Transverse colon (tissue), 3 donors: ENCODE results near the gene SART3.

Experiments used
- CTCF ChIP-seq, 5 experiments: fragments of 200-600 bp in 3 of 5; fragments of 450-650 bp in 2 of 5; sonication (generic) in 3 of 5; IDR thresholded peaks; 1 replicate in 2 of 5; 2 replicates in 3 of 5; pipeline ENCODE4 v1.5.1; 2016 to 2017; ENCODE audit warnings: antibody characterized with exemption in 5 of 5, inconsistent platforms in 3 of 5, mild to moderate bottlenecking in 2 of 5, moderate library complexity in 1 of 5
- EP300 ChIP-seq: sonication (generic); formaldehyde crosslinking; IDR thresholded peaks from one replicate; pipeline ENCODE4 v1.6.1; 2017; ENCODE audit warnings: antibody characterized with exemption, low read depth
- POLR2A ChIP-seq: fragments of 450-650 bp; IDR thresholded peaks from one replicate; pipeline ENCODE4 v1.6.1; 2016; ENCODE audit warnings: antibody characterized with exemption, mild to moderate bottlenecking, moderate library complexity

DNA sequence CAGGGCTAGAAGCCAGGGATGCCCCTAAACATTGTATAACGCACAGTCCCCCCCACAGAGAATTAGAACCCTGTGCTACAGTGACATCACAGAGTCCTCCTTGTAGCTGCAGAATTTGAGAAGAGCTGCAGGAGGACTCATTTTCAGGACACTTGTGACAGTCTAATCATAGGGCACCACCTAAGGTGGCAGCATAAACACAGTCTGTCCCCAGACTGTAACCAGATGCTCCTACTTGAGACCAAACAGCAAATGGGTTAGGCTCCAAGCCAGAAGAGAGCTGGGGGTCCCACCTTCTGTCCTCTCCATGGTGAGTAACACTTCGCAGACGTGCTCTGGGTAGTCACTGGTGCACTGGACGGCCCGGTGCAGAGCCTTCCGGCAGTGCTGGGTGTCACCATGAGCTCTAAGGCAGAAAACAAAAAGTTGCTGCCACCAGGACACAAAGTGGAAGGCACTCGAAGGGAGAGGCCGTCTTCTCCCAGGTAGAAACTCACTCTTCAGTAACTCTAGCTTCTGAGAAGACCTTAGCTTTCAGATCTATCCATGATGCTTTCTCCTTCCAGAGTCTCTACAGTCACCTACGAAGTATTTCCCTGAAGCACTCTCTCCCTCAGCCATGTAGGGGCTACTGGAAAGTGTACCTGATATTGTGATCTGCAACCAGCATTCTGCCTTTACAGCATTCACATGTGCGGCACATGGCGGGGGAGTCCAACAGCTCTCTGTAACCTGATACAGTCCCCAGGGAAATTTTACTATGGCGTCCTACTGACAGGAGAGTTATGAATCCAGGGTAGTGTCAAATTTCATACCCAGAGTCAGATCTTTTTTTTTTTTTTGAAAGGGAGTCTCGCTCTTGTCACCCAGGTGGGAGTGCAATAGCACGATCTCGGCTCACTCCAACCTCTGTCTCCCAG lies 28.8 kb downstream of the SART3 start:
- TF ChIP-seq CTCF (IDR thresholded peaks at IDR 0.05) (no peak), EP300 (no peak), POLR2A (no peak)
